OCI-LY3 (cell line): ENCODE measurements around the gene OBSL1.

Experiments
- H2AFZ ChIP-seq: fragments of 200-600, 300-600 bp; shearing (Covaris generic); 2 replicates; pipeline ENCODE4 v1.6.0; 2014; ENCODE audit warnings: antibody characterized with exemption, low read depth, low read length
- H3K27ac ChIP-seq: fragments of 200-600, 300-600 bp; sonication (generic); 2 replicates; pipeline ENCODE4 v1.5.1; 2014; ENCODE audit warnings: mild to moderate bottlenecking, low read length, moderate library complexity, mixed read lengths
- H3K27me3 ChIP-seq: fragments of 200-600, 300-600 bp; sonication (generic); 2 replicates; pipeline ENCODE4 v1.6.1; 2014; ENCODE audit warnings: low read depth, low read length, mixed read lengths
- H3K36me3 ChIP-seq: fragments of 200-600, 300-600 bp; sonication (generic); replicated peaks from 2 replicates; pipeline ENCODE3; 2014; ENCODE audit warnings: low read depth, low read length, mixed read lengths
- H3K4me1 ChIP-seq: fragments of 300-600, 200-600 bp; sonication (generic); 2 replicates; pipeline ENCODE4 v1.6.1; 2014; ENCODE audit warnings: low read length, mixed read lengths
- H3K4me2 ChIP-seq: fragments of 200-600, 300-600 bp; sonication (generic); 2 replicates; pipeline ENCODE4 v1.6.1; 2014; ENCODE audit warnings: low read length, mixed read lengths
- H3K4me3 ChIP-seq: fragments of 300-600, 200-600 bp; sonication (generic); 2 replicates; pipeline ENCODE4 v1.5.1; 2014; ENCODE audit warnings: antibody characterized with exemption, mild to moderate bottlenecking, low read length, moderate library complexity
- H3K79me2 ChIP-seq: fragments of 300-600, 200-600 bp; shearing (Covaris generic); 2 replicates; pipeline ENCODE4 v1.6.1; 2014; ENCODE audit warnings: mild to moderate bottlenecking, low read length, mixed read lengths
- H3K9ac ChIP-seq: fragments of 300-600, 200-600 bp; shearing (Covaris generic); 2 replicates; pipeline ENCODE4 v1.6.0; 2014; ENCODE audit warnings: mild to moderate bottlenecking, low read length, moderate library complexity
- H3K9me3 ChIP-seq: fragments of 200-600, 300-600 bp; shearing (Covaris generic); 2 replicates; pipeline ENCODE4 v1.6.1; 2014; ENCODE audit warnings: low read length, mixed read lengths; ENCODE audit not compliant: insufficient read depth
- H4K20me1 ChIP-seq: fragments of 200-600, 300-600 bp; sonication (generic); 2 replicates; pipeline ENCODE4 v1.6.1; 2016; ENCODE audit warnings: low read length, mixed read lengths; ENCODE audit not compliant: insufficient read depth
- EZH2phosphoT487 ChIP-seq: fragments of 200-600 bp; shearing (Covaris generic); IDR thresholded peaks from 2 replicates; pipeline ENCODE4 v1.6.1; 2018; ENCODE audit warnings: antibody characterized with exemption, mixed run types, low read depth
- TF ChIP-seq, protein P1 (sequence below): fragments of 200-600, 300-600 bp; sonication (generic); IDR thresholded peaks from 2 replicates; pipeline ENCODE4 v1.5.1; 2014; ENCODE audit warnings: antibody characterized with exemption, low read length, low read depth

The OBSL1 gene

DNA sequence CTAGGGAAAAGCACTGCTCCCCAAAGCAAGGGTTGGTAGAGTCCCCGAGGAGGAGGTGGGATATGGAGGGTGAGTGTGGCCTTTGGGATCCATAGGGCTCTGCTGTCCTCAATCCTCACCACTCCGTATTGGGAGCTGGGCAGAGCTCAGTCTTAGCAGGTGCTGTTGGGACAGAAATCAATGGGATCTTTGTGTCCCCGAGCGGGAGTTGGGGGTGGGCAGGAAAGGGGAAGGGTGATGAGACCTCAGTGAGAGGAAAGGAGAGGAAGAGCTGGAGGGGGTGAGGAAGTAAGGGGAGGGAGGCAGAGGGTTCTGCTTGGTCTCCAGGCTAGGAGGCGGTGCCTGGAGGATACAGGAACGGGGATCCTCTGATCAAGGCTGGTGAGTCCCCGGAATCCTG, 54.5 kb downstream of the OBSL1 start:
- no peaks in the 10 kb centered on the region for H3K9me3 ChIP-seq
- H3K4me2 ChIP-seq = no peak overlapping the region
- no peaks in the 10 kb centered on the region for H3K4me1 ChIP-seq
- no peak overlapping the region for H2AFZ ChIP-seq
- TF ChIP-seq EZH2phosphoT487 = no peak
- TF ChIP-seq, protein P1, sequence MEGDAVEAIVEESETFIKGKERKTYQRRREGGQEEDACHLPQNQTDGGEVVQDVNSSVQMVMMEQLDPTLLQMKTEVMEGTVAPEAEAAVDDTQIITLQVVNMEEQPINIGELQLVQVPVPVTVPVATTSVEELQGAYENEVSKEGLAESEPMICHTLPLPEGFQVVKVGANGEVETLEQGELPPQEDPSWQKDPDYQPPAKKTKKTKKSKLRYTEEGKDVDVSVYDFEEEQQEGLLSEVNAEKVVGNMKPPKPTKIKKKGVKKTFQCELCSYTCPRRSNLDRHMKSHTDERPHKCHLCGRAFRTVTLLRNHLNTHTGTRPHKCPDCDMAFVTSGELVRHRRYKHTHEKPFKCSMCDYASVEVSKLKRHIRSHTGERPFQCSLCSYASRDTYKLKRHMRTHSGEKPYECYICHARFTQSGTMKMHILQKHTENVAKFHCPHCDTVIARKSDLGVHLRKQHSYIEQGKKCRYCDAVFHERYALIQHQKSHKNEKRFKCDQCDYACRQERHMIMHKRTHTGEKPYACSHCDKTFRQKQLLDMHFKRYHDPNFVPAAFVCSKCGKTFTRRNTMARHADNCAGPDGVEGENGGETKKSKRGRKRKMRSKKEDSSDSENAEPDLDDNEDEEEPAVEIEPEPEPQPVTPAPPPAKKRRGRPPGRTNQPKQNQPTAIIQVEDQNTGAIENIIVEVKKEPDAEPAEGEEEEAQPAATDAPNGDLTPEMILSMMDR = no peak
- H4K20me1 ChIP-seq = no peaks in the 10 kb centered on the region
- H3K9ac ChIP-seq = no peak overlapping the region
- H3K36me3 ChIP-seq = no peaks in the 10 kb centered on the region
- H3K4me3 ChIP-seq = no peak overlapping the region
- no peak overlapping the region for H3K27ac ChIP-seq
- peaks cover 31% of the 10 kb centered on the region for H3K27me3 ChIP-seq
- H3K79me2 ChIP-seq = no peaks in the 10 kb centered on the region

GRCh38 chr2:219515874-219516629, 55.3 kb downstream of the OBSL1 start:
- Histone ChIP-seq H3K9me3 (no peaks in the 10 kb centered on the region), H3K4me3 (no peak overlapping the region), H3K79me2 (no peaks in the 10 kb centered on the region), H3K27ac (no peak overlapping the region), H3K9ac (no peak overlapping the region), H4K20me1 (no peaks in the 10 kb centered on the region), H3K4me2 (no peak overlapping the region), H3K36me3 (no peaks in the 10 kb centered on the region), H3K4me1 (no peaks in the 10 kb centered on the region), H3K27me3 (peaks cover 32% of the 10 kb centered on the region), H2AFZ (no peak overlapping the region)
- TF ChIP-seq, protein P1 = no peak
- no peak for TF ChIP-seq EZH2phosphoT487

- H3K27me3 ChIP-seq = peaks cover 24% of the 10 kb centered on the region
- H3K36me3 ChIP-seq = no peaks in the 10 kb centered on the region
- H4K20me1 ChIP-seq = no peaks in the 10 kb centered on the region
- no peak overlapping the region for H3K27ac ChIP-seq
- no peak overlapping the region for H3K4me2 ChIP-seq
- no peak overlapping the region for H2AFZ ChIP-seq
- TF ChIP-seq, protein P1 = no peak
- TF ChIP-seq EZH2phosphoT487 = no peak
- H3K9me3 ChIP-seq = no peaks in the 10 kb centered on the region
- H3K9ac ChIP-seq = no peak overlapping the region
- no peaks in the 10 kb centered on the region for H3K79me2 ChIP-seq
- no peak overlapping the region for H3K4me3 ChIP-seq
- 0 out of 2 replicates have a peak, but pooled peaks cover under 1% of the 10 kb centered on the region for H3K4me1 ChIP-seq
These were observed 56.5 kb downstream of the OBSL1 start for GRCh38 chr2:219514836-219515235.

DNA sequence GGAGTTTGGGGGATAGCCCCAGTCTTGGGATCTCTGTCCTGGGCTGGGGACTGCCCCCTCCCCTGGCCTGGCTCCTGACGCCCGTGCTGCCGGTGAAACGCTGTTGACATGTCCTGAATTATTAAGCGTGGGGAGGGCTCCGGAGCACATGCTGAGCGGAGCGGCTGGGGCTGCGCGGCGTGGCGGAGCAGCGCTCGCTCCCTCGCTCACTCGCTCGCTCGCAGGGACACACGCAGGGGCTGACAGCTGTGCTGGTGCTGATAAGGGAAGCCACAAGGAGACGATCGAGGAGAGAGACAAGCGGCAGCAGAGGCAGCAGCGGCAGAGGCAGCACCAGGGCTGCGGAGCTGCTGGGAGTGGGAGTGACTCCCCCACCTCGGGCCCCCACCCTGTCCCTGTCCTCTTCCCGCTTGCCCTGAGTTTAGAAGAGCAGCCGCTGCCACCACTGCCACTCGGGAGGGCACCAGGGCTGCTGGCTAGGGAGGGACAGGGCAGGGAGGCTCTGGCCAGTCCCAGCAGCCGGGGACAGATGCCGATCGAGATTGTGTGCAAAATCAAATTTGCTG, 57.1 kb downstream of the OBSL1 start, which contains the start of gene ASIC4:
ASIC4 (plus strand) TSS at position 287 of the 566 bp plus-strand sequence; CDS start at position 530, 243 bp downstream.
- Histone ChIP-seq H2AFZ (no peak within 1 kb of the TSS), H4K20me1 (no peaks in the 10 kb centered on the region), H3K79me2 (no peaks in the 10 kb centered on the region), H3K36me3 (no peaks in the 10 kb centered on the region), H3K4me2 (no peak within 1 kb of the TSS), H3K9me3 (no peaks in the 10 kb centered on the region), H3K9ac (no peak within 1 kb of the TSS), H3K27me3 (peaks cover 21% of the 10 kb centered on the region), H3K27ac (no peak within 1 kb of the TSS), H3K4me3 (no peak within 1 kb of the TSS), H3K4me1 (0 out of 2 replicates have a peak, but pooled peaks cover 5% of the 10 kb centered on the region)
- TF ChIP-seq EZH2phosphoT487 = no peak
- TF ChIP-seq, protein P1 = no peak
